Measurements from ENCODE around the gene KIF2C. TPM values are rescaled to one million over a fixed set of nuclear protein-coding genes. Genes with fewer than 3 reads are reported as not detected.

Gene KIF2C
- total and polyA plus RNA-seq, 9 of the 15 experiments (the other 6 are each of a cell fraction or from before 2014, with no cell fraction given) = 84.9 to 226 (median 169) TPM

- TF ChIP-seq GTF3C2 (IDR thresholded peaks at IDR 0.05; ENCODE audit: borderline replicate concordance, extremely low read depth, insufficient read length) (no peak), CBX5 (IDR thresholded peaks at IDR 0.05; ENCODE audit: borderline replicate concordance, low read depth) (no peak), ZNF79 (CRISPR knock-in tag; IDR thresholded peaks at IDR 0.05; ENCODE audit: low read depth) (no peak), ZNF592 (IDR thresholded peaks at IDR 0.05) (no peak), ZNF561 (CRISPR knock-in tag; conservative IDR thresholded peaks at IDR 0.05) (no peak), CSDE1 (IDR thresholded peaks at IDR 0.05) (no peak), ZNF609 (CRISPR knock-in tag; IDR thresholded peaks at IDR 0.05; ENCODE audit: borderline replicate concordance) (no peak), TBP (optimal IDR thresholded peaks at IDR 0.05; ENCODE audit: low read depth, low read length) (no peak), EP400 (IDR thresholded peaks at IDR 0.05) (no peak), KHSRP (IDR thresholded peaks at IDR 0.05) (no peak), PHB2 (IDR thresholded peaks at IDR 0.05; ENCODE audit: low read depth) (no peak), SP1 (CRISPR knock-in tag; IDR thresholded peaks at IDR 0.05) (peak; percentile 30; the same call in 1 of the 2 replicates), ZBTB9 (CRISPR knock-in tag; IDR thresholded peaks at IDR 0.05) (no peak)
Measured at GRCh38 chr1:44802306-44803061, 62.8 kb downstream of the KIF2C start (continued).

All from K562 (cell line).